Epithelial cell of proximal tubule (primary cell): ENCODE measurements around the gene AKAP6. TPM values are rescaled to one million over a fixed set of nuclear protein-coding genes. Genes with fewer than 3 reads are reported as not detected.
A peak's percentile ranks its signal among the peaks of the same experiment; 100 is the strongest.

Source experiments
- DNase-seq: peaks from one replicate; pipeline ENCODE4 v3.0.0-alpha.2; 2011; ENCODE audit warnings: low read depth
- H3K4me3 ChIP-seq: 2 replicates; pipeline ENCODE4 v1.5.1; 2011; ENCODE audit warnings: low read depth, mild to moderate bottlenecking, low read length
- total RNA-seq: library from RNA; depleted of rRNA; stranded (reverse); fragments of >200 nt; gene quantifications from 2 replicates; pipeline ENCODE4 v1.2.3, GENCODE V29; 2015
- TF ChIP-seq, protein P1 (sequence below): conservative IDR thresholded peaks from 2 replicates; pipeline ENCODE4 v1.5.1; 2012; ENCODE audit warnings: low read depth, mild to moderate bottlenecking, low read length

The AKAP6 gene
- total RNA-seq, 1 donor from 2014 or later: 4.6 TPM

DNA sequence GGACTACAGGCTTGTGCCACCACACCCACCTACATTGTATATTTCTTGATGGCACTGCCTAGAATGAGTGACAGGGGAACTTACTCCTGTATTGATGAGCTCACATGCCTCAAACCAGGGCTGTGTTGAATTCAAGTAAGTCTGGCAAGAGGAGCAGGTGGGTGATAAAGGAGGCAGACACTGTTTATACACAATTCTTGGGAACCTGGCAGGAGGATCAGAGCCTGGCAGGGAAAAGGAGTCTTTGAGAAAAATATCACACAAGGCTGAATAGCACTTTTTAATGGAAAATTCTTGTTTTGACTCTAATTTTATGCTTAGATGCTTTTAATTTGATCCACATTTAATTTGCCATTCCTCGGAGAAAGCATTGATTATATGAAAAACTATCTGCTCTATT lies 316.5 kb downstream of the AKAP6 start:
- TF ChIP-seq, protein P1, sequence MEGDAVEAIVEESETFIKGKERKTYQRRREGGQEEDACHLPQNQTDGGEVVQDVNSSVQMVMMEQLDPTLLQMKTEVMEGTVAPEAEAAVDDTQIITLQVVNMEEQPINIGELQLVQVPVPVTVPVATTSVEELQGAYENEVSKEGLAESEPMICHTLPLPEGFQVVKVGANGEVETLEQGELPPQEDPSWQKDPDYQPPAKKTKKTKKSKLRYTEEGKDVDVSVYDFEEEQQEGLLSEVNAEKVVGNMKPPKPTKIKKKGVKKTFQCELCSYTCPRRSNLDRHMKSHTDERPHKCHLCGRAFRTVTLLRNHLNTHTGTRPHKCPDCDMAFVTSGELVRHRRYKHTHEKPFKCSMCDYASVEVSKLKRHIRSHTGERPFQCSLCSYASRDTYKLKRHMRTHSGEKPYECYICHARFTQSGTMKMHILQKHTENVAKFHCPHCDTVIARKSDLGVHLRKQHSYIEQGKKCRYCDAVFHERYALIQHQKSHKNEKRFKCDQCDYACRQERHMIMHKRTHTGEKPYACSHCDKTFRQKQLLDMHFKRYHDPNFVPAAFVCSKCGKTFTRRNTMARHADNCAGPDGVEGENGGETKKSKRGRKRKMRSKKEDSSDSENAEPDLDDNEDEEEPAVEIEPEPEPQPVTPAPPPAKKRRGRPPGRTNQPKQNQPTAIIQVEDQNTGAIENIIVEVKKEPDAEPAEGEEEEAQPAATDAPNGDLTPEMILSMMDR: no peak
- no peak overlapping the region for H3K4me3 ChIP-seq
- DNase-seq: no peak

DNA sequence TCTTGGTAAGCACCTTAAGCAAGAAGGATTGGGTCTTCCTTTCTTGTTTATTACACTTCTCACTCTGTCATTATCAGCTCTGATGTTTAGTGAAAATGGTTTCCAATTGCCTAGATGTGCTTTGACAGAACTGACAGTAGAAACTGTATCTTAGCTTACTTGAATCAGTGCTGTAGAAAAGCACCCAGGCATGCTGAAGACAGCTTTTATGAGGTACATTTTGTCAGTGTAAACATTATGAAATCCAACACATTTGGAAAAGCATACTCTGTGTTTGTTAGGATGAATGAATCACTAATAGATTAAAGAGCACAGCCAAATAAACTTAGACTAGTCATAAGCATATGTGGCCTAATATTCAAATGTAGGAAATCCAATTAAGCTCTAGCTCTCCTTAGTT lies 319.3 kb downstream of the AKAP6 start:
- H3K4me3 ChIP-seq: no peak overlapping the region
- no peak for DNase-seq
- TF ChIP-seq, protein P1: no peak

DNA sequence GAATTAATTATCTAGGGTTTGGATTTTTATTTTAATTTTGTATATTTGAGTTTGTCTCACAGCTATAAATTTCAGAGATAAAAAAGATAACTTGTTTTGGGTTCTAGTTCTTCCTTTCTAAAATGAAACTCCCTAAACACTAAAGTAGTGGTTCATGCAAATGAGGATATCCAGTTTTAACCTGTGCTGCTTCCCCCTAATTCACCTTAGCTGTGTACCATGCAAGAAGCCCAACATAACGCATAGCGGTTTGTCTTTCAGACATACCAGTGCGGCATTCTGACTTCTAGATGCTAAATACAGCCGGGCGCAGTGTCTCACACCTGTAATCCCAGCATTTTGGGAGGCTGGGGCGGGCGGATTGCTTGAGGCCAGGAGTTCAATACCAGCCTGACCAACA lies 320.9 kb downstream of the AKAP6 start:
- no peak overlapping the region for H3K4me3 ChIP-seq
- TF ChIP-seq, protein P1: no peak
- DNase-seq: no peak

DNA sequence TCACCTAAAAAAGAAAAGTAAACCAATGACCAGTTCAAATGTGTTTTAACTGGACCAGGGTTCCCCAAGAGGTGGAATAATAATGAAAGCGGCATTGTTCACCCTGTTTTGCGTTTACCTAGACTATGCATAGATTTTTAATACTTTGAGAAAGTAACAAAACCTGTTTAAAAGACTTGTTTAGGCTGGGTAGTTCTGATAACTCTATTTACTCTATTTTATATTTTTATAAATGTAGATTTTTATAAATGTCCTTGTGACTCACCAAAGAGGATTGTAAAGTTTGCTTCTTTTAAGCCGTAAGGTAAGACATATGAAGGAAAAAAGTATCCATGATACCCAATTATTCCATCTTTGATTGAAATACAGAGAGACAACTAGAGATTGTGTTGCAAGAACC lies 321.6 kb downstream of the AKAP6 start:
- TF ChIP-seq, protein P1: no peak
- H3K4me3 ChIP-seq: no peak overlapping the region
- no peak for DNase-seq

DNA sequence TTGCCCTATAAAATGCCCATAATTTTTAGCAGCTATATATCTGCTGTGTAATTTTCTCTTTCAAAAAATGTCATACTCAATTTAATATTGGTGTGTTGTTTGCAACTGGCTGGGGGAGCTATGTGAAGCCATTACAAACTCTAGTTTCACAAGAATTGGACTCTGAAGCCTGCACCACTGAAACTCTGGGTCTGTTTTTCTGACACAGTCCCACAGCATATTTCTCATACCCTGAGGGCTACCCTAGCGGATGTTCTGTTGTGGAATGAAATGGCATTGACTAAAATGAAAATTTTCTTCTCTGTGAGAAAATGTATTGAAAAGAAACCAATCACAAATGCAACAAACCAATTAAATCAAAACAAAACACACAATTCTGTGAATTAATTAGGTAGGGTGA lies 325.0 kb downstream of the AKAP6 start:
- TF ChIP-seq, protein P1: no peak
- DNase-seq: no peak
- no peak overlapping the region for H3K4me3 ChIP-seq

DNA sequence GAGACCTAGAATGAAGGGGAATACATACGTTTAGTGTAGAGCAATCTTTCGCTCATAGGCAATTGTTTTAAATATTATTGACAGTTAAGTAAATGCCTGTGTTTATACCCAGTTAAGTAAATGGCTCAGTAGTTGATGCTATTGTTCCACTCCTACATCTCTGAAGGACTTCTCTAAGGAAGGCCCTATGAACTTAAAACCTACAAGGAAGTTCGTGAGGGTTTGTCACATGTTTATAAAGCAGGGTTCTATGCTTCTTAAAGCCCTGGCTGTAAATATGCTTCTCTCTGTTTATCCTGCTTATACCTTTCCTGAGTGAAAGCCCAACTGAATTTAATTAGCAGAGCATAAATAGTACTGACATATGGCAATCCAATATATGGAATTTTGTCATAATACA lies 327.5 kb downstream of the AKAP6 start:
- TF ChIP-seq, protein P1: no peak
- H3K4me3 ChIP-seq: no peak overlapping the region
- DNase-seq: no peak

DNA sequence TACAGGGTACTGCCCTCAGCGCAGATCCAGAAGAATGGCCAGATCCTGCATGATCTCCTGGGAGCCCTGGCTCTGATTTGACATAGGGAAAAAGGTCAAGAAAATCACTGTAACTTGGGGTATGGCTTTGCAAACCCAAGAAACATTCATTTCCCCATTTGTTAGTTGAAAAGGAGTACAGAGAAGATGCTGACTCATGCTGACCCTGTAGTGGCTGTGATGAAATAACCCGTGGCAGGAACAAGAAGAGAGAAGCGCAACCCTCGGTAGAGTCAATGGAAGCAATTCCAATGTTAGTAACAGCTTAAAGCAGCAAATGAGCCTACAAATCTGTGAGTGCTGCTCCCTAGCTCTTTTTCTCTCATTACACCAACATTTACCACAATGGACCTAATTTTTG lies 328.0 kb downstream of the AKAP6 start:
- peak; percentile 37 for DNase-seq
- TF ChIP-seq, protein P1: no peak
- H3K4me3 ChIP-seq: no peak overlapping the region
